ENCODE results near the gene APP.
A peak's percentile ranks its signal among the peaks of the same experiment; 100 is the strongest.

The APP gene

DNA sequence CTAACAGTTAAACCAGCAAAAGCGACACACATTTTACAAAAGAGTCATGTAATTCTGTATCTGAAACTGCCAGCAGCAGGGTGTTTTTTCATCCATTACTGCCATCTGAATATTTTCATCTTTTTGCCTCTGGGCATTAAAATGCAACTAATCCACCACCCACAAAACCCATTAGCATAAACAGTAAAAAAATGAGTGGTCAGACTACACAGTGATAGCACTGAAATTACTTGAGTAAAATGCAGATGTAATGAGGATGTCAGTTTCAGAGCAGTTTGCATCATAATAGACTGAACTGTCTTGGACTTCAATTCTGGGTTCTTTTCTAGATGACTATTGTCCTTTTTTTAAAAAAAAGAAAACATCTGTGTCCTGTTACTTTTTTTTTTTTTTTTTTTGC, 303.5 kb downstream of the APP start:
- DNase-seq (ENCODE audit: low read depth in 2 of 2), result no peak
- TF ChIP-seq, protein P1, sequence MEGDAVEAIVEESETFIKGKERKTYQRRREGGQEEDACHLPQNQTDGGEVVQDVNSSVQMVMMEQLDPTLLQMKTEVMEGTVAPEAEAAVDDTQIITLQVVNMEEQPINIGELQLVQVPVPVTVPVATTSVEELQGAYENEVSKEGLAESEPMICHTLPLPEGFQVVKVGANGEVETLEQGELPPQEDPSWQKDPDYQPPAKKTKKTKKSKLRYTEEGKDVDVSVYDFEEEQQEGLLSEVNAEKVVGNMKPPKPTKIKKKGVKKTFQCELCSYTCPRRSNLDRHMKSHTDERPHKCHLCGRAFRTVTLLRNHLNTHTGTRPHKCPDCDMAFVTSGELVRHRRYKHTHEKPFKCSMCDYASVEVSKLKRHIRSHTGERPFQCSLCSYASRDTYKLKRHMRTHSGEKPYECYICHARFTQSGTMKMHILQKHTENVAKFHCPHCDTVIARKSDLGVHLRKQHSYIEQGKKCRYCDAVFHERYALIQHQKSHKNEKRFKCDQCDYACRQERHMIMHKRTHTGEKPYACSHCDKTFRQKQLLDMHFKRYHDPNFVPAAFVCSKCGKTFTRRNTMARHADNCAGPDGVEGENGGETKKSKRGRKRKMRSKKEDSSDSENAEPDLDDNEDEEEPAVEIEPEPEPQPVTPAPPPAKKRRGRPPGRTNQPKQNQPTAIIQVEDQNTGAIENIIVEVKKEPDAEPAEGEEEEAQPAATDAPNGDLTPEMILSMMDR (IDR thresholded peaks at IDR 0.05; ENCODE audit: low read depth, low read length), result no peak
- no peak overlapping the region for H3K4me3 ChIP-seq (replicated peaks in 1 of 2; ENCODE audit: low read depth in 2 of 2, low read length in 2 of 2)

DNA sequence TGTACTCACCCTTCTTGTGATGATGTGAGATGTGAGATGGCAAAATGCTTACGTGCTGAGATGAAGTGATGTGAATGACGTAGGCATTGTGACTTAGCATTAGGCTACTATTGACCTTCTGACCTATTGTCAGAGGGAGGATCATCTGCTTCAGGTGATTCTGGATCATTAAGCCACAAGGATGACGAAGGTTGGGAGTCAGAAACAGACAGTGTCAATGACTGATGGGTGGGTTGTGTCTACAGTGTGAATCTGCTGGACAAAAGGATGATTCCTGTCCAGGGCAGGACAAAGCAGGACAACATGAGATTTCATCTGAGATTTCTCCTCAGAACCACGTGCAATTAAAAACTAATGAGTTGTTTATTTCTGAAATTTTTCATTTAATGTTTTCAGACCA, 306.8 kb downstream of the APP start:
- TF ChIP-seq, protein P1 (IDR thresholded peaks at IDR 0.05; ENCODE audit: low read depth, low read length), result no peak
- H3K4me3 ChIP-seq (replicated peaks in 1 of 2; ENCODE audit: low read depth in 2 of 2, low read length in 2 of 2), result no peak overlapping the region
- no peak for DNase-seq (ENCODE audit: low read depth in 2 of 2)

DNA sequence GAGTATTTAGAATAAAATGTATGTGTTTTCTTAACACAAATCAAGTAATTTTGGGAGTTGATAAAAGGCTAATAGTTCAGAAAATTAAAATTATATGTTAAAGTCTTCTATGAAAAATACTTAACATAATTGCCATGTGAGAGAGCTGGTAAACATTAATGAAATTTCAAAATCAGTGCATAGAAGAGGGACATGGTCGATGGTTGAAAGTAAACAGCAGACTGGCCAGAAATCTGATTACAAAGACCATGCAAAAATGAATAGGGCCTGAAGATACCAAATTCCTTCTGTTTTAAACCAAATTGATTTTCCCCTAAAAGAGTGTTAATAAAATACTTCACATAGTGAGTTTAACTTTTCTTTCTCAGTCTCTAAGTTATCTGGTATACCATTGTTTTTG, 307.5 kb downstream of the APP start:
- TF ChIP-seq, protein P1 (IDR thresholded peaks at IDR 0.05; ENCODE audit: low read depth, low read length), result no peak
- DNase-seq (ENCODE audit: low read depth in 2 of 2), result no peak
- H3K4me3 ChIP-seq (replicated peaks in 1 of 2; ENCODE audit: low read depth in 2 of 2, low read length in 2 of 2), result no peak overlapping the region

DNA sequence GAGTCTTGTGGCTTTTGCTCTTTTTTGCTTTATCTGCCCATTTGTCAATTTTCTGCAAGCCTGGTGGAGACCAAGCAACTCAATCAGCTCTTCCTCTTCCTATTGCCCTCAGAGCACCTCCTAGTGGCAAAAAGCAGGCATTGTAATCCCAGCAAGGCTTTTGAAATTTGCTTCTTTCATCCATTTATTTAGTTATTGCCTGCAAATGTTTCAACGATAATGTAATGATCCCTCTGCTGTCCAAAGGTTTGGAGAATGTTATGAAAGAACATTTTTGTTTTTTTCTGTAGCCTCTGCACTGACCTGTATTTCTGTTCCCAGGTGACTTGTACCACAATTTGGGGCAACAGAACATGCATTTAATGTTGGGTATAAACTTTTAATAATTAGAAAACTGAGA, 308.0 kb downstream of the APP start:
- TF ChIP-seq, protein P1 (IDR thresholded peaks at IDR 0.05; ENCODE audit: low read depth, low read length), result peak; percentile 87
- peak; percentile 55 to 63 for DNase-seq (ENCODE audit: low read depth in 2 of 2)
- H3K4me3 ChIP-seq (replicated peaks in 1 of 2; ENCODE audit: low read depth in 2 of 2, low read length in 2 of 2), result no peak overlapping the region

DNA sequence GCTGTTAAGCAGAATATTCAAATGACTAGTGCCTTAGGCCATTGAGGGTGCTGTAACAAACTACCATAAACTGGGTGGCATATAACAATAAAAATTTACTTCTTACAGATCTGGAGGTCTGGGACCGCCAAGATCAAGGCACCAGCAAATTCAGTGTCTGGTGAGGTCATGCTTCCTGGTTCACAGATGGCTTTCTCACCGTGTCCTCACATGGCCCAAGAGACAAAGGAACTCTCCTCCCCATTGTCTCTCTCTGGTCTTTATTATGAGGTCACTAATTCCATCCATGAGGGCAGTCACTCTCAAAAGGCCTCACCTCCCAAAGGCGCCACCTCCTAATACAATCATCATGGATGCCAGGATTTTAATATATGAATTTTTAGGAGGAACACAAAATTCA, 308.5 kb downstream of the APP start:
- TF ChIP-seq, protein P1 (IDR thresholded peaks at IDR 0.05; ENCODE audit: low read depth, low read length), result no peak
- no peak overlapping the region for H3K4me3 ChIP-seq (replicated peaks in 1 of 2; ENCODE audit: low read depth in 2 of 2, low read length in 2 of 2)
- DNase-seq (ENCODE audit: low read depth in 2 of 2), result peak in 1 of 2 donors; percentile 21

DNA sequence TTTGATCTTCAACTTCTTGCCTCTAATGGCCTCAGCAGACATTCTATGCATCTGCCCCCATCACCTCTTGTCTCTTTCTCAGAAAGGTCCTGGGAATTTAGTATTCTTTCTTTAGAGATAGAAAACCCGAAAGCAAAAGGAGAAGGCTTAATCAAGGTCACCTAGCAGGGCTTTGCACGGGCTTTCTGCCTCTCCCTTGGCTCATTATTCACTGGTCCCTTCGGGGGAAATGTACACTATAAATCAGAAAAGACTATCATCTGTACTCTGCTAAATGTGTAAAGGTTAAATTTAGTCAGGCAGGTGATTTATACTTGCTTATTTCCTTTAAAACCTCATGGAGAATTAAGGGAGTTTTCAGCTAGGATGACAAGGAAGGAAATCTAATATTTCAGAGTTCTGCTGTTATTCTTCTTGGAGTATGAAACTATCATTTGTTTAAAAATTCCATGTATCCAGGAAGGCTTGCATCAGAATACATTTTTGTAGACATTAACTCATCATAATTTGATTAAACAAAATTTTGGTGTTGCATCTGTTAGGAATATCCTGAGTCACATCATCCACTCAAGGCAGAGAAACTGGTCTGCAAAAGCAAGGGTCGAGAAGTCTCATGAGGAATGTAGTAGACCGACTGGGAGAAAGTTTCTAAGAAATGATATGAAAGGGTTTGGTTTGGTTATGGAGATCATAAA, 311.2 kb downstream of the APP start:
- TF ChIP-seq, protein P1 (IDR thresholded peaks at IDR 0.05; ENCODE audit: low read depth, low read length), result no peak
- no peak overlapping the region for H3K4me3 ChIP-seq (replicated peaks in 1 of 2; ENCODE audit: low read depth in 2 of 2, low read length in 2 of 2)
- DNase-seq (ENCODE audit: low read depth in 2 of 2), result no peak

DNA sequence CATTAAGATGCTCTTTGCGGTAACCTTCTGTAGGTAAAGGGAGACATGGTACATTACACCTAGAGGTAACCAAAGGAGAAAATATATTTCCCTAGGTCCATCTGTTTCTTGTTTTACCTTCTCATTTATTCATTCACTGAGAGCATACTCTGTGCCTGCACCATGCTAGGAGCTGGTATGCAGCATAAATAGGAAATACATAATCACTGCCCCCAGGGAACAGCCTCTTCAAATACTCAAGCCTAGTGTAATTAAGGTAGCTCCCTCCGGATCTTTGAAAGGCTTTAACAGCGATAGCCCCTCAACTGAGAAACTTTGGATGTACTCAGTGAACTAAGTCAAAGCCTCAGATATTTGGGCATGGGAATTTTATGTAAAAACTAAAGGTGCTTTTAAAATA, 312.2 kb downstream of the APP start:
- no peak overlapping the region for H3K4me3 ChIP-seq (replicated peaks in 1 of 2; ENCODE audit: low read depth in 2 of 2, low read length in 2 of 2)
- TF ChIP-seq, protein P1 (IDR thresholded peaks at IDR 0.05; ENCODE audit: low read depth, low read length), result no peak
- no peak for DNase-seq (ENCODE audit: low read depth in 2 of 2)

Measured in cardiac fibroblast (primary cell).